SK-MEL-5 (cell line): ENCODE data around the gene EIF2D. TPM values are rescaled to one million over a fixed set of nuclear protein-coding genes. Genes with fewer than 3 reads are reported as not detected.
"Not testable (repeated sequence)": the region's sequence is repeated elsewhere in the genome, so short reads cannot be mapped to it uniquely, and the experiment has no call there.

ENCODE experiments used
- DNase-seq: peaks from one replicate; pipeline ENCODE4 v3.0.0-alpha.2; 2016; ENCODE audit warnings: low read depth, low spot score
- in situ Hi-C: cut with HindIII; loops from 2 replicates; pipeline ENCODE4 v1.10.0; 2016; ENCODE audit warnings: low sequenced_read_pairs, high pct_unique_total_duplicates, low pct_unique_long_range_greater_than_20kb
- total RNA-seq: library from RNA; depleted of rRNA; stranded (reverse); fragments of >200 nt; shearing (Covaris generic); gene quantifications from 2 replicates; pipeline ENCODE4 v1.2.3, GENCODE V29; 2014

EIF2D gene
- total RNA-seq, 1 experiment from 2014 or later: 58.7 TPM

DNA sequence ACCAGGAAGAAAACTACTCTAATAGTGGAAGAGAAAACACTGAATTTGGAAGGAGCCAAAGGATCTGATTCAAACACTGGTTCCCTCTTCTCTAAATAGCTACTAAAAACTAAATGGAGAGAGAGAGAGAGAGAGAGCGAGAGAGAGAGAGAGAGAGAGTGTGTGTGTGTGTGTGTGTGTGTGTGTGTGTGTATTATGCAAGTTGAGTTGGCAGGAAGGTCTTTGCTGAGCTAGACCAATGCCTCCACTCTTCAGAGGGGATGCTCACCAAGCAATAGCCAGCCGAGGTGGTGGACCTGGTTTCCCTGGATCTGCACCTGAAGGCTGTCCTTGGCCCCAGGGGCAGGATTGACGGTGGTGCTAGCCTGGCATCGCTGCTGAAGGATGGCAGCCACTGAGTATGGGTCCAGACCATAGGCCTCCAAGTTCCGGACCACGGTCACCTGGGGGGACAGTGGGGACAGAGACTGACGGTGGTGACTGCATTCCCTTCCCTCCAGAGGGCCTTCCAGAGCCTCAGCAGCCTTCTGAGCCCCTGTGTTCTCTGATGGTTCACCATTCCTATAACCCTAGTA, 18.8 kb downstream of the EIF2D start:
- in situ Hi-C loops: no loop called here
- DNase-seq: no peak

DNA sequence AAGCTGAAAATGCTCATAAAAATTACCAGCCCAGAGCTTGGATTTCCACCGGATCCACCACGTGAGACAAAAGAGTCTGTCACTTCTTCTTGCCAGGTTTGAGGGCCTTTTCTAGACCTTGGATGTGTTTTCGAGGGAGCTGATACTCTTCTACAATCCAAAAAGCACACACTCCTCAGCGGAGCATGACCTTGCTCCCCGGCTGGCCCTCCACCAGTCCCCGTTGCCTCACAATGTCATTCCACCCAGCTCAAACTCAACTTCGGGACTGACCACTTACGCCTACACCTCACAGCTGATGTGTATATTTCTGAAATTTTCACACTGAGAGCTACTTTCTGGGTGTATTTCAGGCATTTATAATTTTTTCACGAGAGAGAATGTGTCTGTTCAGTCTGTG, 20.6 kb downstream of the EIF2D start:
- in situ Hi-C loops: no loop called here
- DNase-seq: no peak

DNA sequence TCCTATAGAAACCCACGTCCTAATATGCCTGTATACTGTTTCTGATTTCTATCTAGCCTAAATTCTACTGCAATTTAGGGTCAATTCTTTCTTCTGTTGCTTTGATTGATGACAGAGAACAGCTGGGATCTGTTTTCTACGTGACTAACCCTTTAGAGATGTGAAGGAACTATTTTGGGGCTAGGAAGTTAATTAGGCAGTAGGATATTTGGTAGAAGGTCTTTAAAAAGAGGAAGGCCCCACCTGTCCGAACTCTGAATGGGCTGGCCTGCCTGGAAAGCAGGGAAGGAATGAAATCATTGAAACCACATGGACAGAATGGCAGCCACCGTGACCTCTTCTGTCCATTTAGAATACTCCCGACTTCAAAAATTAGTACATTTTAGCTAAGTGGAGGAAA, 21.0 kb downstream of the EIF2D start:
- DNase-seq: no peak
- in situ Hi-C loops: no loop called here

DNA sequence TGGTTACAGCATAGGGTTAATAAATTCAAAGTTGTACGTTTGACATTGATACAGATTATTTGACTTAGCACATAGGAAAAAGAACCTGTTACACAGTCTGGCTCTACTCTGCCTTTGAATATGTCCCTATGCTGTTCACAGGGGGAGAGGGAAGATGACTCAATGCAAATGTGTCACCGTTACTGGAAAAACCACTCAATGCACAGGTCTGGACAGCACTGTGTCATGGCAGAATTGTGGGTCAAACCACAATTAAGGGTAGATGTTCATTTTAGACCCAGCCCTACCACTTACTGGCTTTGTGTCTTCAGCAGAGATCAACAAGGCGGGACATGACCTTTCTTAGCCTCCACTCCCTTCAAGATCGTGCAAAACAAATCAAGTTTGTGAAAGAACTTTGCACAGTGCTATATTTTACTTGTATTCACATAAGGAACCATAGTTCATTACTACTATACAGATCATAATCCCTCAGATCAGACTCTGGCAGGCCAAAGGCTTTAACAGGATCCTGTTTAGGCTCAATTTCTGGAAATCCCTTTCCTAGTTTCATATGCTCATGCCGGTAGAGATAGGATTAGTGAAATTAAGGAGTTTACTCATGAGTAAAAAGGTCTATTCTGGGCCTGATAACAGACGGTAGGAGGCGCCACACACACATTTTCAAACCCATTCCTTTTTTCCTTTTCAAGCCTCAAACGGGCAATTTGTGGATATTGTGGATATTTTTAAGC, 22.1 kb downstream of the EIF2D start:
- peak; percentile 51 for DNase-seq
- in situ Hi-C loops: no loop called here

DNA sequence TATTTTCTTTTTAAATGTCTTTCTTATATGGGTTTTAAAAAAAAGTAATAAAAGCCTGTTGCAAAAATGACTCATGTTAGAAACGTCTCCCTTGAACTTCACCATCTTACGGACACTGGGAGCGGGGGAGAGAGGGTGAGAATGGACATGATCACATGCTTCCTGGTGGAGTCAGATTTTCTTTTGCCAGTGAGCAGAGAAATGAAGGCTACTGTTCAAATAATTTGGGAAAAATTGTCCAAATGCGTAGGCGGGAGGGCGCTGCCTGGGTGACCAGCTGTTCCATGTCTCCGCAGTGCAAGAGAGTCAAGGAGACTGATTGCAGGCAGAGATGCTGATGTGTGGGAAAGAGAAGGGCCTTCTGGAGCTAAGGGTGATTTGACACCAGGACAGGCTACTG, 23.1 kb downstream of the EIF2D start:
- in situ Hi-C loops: no loop called here
- no peak for DNase-seq

DNA sequence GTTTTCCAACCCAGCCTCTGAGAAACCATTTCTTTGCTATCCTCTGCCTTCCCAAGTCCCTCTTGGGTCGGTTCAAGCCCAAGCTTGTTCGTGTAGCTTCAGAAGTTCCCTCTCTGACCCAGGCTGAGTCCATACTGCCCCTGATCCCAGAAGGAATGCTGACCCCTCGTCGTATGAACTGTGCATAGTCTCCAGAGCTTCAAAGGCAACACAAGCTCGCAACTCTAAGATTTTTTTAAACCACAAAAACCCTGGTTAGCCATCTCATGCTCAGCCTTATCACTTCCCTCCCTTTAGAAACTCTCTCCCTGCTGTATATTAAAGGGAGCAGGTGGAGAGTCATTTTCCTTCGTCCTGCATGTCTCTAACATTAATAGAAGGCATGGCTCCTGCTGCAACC, 23.8 kb downstream of the EIF2D start:
- no peak for DNase-seq
- in situ Hi-C loops: no loop called here

DNA sequence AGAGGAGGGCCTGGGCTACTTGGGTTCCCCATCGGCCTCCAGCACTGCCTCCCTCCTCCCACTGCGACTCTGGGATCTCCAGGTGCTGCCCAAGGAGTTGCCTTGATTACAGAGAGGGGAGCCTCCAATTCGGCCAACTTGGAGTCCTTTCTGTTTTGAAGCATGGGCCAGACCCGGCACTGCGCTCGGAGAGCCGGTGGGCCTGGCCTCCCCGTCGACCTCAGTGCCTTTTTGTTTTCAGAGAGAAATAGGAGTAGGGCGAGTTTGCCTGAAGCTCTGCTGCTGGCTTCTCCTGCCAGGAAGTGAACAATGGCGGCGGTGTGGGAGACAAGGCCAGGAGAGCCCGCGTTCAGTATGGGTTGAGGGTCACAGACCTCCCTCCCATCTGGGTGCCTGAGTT, 24.4 kb downstream of the EIF2D start:
- in situ Hi-C loops: no loop called here

DNA sequence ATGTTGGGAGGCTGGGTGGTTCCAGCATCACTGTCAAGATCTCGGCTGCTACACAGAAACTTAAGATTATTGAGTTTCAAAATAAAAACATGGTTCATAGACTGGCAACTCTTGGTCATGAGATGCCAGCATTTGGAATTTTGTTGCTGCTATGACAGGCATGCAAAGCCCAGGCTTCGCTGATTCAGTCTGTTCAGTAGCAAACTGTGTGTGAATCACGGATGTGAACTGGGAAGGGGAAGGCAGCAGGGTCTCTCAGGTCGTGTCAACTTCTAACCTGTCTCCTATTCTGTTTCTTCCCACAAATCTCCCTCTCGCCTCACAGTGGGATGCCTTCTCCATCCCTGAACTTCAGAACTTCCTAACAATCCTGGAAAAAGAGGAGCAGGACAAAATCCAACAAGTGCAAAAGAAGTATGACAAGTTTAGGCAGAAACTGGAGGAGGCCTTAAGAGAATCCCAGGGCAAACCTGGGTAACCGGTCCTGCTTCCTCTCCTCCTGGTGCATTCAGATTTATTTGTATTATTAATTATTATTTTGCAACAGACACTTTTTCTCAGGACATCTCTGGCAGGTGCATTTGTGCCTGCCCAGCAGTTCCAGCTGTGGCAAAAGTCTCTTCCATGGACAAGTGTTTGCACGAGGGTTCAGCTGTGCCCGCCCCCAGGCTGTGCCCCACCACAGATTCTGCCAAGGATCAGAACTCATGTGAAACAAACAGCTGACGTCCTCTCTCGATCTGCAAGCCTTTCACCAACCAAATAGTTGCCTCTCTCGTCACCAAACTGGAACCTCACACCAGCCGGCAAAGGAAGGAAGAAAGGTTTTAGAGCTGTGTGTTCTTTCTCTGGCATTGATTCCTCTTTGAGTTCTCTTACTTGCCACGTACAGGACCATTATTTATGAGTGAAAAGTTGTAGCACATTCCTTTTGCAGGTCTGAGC, 25.5 kb downstream of the EIF2D start:
- in situ Hi-C loops: no loop called here
- no peak for DNase-seq

More for the DNA sequence above, 24.4 kb downstream of the EIF2D start:
- DNase-seq: no peak

DNA sequence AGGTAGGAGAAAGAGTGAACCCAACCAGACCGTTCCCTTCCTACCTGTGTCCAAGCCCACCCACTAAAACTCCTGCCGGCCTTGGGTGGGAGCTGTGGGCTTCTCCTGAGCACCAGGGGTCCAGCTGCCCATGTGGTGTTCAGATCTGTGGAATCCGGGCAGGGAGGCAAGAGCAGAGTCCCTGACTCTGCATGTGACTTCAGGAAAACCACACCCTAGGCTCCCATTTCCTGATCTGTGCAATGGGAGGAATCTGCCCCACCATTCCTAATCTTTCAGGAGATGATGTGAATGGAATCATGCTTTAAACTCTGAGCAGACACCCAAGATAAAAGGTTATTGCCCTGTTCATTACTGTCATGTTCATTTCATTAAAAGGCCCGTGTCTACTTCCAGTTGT, 27.6 kb downstream of the EIF2D start:
- in situ Hi-C loops: no loop called here

DNA sequence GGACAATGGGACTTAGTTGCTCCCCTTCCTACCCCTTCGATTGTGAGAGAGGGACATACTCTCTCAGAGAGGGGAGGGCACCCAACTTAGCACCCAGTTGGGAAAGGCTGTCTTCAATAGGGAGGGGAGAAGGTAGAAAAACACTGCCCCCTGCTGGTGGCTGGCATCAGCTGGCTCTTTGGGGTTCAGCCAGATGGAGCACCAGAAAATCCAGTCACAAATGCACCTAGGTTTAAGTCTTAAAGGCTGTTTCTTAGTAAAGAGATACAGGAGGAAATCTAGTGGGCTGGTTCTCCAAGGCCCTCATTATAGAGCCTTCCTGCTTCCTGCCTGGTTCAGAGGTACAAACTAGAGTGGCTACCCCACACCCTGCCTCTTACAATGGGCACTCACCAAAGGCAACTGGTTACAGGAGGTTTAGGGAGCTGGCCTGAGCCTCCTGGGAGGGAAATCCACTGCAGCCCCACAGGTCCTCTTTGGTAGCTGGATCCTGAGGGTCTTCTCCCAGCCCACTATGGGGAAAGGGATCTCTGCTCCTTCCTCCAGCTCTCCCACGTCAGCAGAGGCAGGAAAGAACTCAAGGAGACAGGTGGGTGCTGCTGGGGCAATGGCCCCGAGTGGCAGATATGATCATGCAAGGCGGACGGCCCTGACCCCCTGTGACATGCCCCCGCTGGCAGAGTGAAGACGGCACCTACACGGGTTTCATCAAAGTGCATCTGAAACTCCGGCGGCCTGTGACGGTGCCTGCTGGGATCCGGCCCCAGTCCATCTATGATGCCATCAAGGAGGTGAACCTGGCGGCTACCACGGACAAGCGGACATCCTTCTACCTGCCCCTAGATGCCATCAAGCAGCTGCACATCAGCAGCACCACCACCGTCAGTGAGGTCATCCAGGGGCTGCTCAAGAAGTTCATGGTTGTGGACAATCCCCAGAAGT, 28.3 kb downstream of the EIF2D start:
- in situ Hi-C loops: no loop called here

More for the DNA sequence above, 27.6 kb downstream of the EIF2D start:
- DNase-seq: no peak

DNA sequence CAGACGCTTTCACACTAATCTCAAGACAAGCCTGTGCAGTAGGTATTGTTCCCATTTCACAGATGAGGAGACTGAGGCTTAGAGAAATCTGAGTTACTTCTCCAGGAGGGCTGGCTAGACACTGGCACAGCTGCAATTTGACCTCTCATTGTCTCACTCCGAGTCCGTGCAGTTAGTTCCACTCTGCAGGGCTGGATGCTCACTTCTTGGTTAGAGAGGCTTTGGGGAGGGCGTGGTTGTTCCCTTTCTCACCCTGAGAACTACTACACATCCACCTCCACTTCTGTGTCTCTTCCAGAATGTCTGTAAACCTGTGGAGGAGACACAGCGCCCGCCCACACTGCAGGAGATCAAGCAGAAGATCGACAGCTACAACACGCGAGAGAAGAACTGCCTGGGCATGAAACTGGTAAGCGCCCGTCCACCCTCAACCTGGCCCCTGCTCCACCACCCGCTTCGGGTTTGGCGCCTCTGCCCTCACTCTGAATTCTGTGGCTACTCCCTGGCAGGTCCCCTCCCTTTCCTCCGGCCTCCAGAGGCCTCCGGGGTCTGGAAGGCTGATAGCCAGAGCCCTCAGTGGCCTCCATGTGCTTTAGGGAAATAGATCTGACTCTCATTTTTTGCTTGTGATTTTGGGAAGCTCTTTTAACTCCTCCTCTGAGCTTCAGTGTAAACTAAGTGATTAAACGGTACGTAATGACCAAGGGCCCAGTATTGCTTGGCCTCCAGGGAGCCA, 29.1 kb downstream of the EIF2D start:
- in situ Hi-C loops: no loop called here
- no peak for DNase-seq

More for the DNA sequence above, 28.3 kb downstream of the EIF2D start:
- DNase-seq: peak; percentile 73

DNA sequence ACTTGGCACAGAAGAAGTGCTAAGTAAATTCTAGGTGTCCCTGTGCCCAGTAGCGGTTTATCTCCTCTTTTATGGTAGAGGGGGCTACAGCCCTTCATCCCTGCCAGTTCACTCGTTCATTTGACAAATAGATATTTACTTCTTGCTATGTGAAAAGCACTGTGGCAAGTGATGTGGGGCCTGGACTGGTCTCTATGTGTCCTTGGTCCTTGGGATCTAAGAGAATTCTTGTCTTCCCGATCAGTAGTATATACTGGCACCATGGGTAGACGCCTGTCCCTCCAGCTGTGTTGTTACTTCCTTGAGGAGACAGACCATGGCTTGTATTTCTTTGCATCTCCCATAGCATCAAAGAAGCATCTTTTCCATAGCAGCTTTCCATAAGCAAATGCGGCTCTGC, 29.7 kb downstream of the EIF2D start:
- DNase-seq: no peak
- in situ Hi-C loops: no loop called here

DNA sequence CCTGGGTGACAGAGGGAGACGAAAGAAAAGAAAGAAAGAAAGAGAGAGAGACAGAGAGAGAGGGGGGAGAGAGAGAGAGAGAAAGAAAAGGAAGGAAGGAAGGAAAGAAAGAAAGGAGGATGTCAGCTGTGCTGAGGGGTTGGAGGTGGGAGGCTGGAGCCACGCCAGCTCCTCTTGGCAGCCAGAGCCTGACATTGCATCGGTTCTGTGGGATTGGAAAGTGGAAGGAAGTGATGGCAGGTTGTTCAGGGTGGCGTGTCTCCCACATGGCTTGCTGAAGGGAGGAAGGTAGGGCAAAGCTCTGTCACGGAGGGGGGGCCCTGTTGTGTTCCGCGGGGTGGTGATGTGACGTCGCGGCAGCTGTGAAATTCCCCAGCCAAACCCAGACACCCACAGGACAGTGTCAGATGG, 30.7 kb downstream of the EIF2D start:
- in situ Hi-C loops: no loop called here

DNA sequence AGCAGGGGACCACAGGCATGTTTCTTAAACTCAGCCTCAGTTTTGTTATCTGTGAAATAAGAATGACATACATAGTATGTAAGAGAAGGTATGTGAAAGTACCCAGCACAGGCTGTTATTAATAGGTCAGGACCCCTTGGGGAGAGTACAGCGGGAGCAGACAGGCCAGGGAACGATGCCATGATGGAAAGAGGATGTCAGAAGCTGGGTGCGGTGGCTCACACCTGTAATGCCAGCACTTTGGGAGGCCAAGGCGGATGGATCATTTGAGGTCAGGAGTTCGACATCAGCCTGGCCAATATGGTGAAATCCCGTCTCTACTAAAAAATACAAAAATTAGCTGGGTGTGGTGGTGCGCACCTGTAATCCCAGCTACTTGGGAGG, 31.2 kb downstream of the EIF2D start:
- DNase-seq, in situ Hi-C loops: not testable (repeated sequence)

More for the DNA sequence above, 30.7 kb downstream of the EIF2D start:
- no peak for DNase-seq

DNA sequence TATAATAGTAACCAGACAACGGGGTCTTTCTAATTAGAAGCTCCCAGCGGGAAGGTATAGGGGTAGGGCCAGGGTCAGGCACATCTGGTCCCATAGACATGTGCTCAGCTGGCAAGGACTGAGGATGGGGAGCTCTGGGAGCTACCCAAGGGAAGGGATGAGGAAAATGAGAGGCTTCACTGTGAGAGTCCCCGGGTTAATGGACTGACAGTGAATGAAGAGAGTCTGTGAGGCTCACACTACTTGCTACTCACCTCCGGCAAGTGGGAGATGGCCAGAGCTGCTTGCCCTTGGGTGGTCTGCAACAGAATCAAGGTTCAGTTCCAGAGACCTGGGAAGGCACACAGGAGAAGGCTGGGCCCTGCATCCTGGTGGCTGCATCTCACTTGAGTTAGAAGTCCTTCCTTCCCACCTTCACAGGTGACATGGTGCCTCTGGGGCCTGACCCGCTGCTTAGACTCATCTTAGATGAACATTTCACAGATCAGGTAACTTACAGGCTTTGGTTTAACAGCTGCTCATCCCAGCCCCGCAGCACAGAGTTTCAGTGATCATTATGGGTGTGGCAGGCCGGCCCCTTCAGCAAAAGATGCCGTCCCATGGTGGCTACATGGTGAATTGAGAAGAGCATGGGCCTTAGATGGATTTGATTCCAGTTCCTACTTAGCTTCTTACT, 31.7 kb downstream of the EIF2D start:
- in situ Hi-C loops: no loop called here
- no peak for DNase-seq

DNA sequence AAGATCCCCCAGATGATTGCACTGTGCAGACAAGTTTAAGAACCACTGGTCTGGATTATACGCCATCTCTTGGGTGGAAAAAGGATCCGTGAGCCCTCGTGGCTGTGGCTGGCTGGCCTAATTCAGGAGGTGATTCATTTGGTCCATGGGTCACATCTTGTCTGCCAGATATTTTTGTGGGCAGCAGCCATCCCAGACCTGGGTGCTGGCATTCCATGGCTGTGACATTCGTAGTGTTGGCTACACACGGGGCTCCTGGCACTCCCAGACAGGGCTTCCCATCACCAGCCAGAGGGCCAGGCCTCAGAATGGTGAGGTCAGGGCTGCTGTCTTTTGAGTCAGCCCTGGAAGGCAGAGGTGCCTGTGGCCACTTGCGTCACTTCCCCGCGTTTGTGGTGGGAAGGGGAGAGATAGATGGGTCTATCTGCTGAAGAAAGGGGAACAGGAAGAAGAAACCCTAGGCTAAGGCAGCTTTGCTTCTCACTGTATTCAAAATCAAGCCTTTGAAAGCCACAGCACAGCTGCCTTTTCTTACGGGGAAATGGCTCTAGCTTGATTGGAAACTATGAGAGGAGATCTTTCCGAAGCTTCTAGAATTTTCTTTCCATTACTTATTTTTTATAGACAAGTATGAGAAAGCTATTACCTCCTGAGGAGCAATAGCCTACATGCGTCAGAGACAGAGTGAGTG, 32.4 kb downstream of the EIF2D start:
- DNase-seq: no peak
- in situ Hi-C loops: no loop called here
